ENCODE results near the gene LDLRAD4. TPM values are rescaled to one million over a fixed set of nuclear protein-coding genes. Genes with fewer than 3 reads are reported as not detected.

Gene LDLRAD4
- total RNA-seq, 4 donors from 2014 or later, result 20.4 to 40.4 (median 35.3) TPM

GRCh38 chr18:13285874-13286273 is 67.3 kb downstream of the LDLRAD4 start:
- intact Hi-C loops (cut with DNase I), result no loop called here

GRCh38 chr18:13286456-13287125 is 68.0 kb downstream of the LDLRAD4 start:
- no peak for DNase-seq (ENCODE audit: extremely low spot score)
- Histone ChIP-seq H3K36me3 (no peaks in the 10 kb centered on the region), H3K4me1 (peaks cover 11 to 62% (median 42%) of the 10 kb centered on the region in 4 donors), H3K27me3 (no peaks in the 10 kb centered on the region), H3K9me3 (no peaks in the 10 kb centered on the region), H3K27ac (replicated peaks in 1 of 4) (peak overlapping the region in 1 of 4 donors; percentile 2), H3K4me3 (no peak overlapping the region)
- 96% methylated on average over 14 of the region's 14 CpGs for WGBS
- TF ChIP-seq POLR2A (IDR thresholded peaks at IDR 0.05; ENCODE audit: low read depth) (no peak), CTCF (IDR thresholded peaks at IDR 0.05) (no peak), EP300 (IDR thresholded peaks at IDR 0.05) (no peak), POLR2AphosphoS5 (IDR thresholded peaks at IDR 0.05) (no peak)
- intact Hi-C loops (cut with DNase I), result no loop called here

More at GRCh38 chr18:13285874-13286273, 67.3 kb downstream of the LDLRAD4 start:
- WGBS, result 89% methylated on average over 4 of the region's 4 CpGs
- Histone ChIP-seq H3K36me3 (no peaks in the 10 kb centered on the region), H3K27ac (replicated peaks in 1 of 4) (no peak overlapping the region), H3K4me3 (no peak overlapping the region), H3K9me3 (no peaks in the 10 kb centered on the region), H3K4me1 (peaks cover 14 to 58% (median 42%) of the 10 kb centered on the region in 4 donors), H3K27me3 (no peaks in the 10 kb centered on the region)
- no peak for DNase-seq (ENCODE audit: extremely low spot score)
- TF ChIP-seq POLR2AphosphoS5 (IDR thresholded peaks at IDR 0.05) (no peak), CTCF (IDR thresholded peaks at IDR 0.05) (no peak), EP300 (IDR thresholded peaks at IDR 0.05) (no peak), POLR2A (IDR thresholded peaks at IDR 0.05; ENCODE audit: low read depth) (no peak)

DNA sequence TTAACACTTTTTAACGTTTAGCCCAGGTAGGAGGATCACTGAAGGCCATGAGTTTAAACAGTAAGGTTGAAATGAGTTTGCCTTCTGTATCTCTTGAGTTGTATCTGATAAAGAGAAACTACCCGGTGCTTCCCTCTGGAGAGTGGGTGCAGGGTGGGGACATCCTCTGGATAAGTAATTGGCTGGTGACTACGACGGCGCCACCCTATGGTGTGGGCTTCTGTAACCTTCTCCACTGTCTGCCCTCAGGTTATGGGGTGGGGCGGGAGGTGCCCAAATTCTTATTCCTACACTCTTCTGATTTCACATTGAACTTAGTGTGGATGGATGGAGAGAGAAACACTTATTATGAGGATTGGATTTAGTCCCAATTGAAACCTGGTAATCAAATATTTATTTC is 68.8 kb downstream of the LDLRAD4 start:
- H3K36me3 ChIP-seq, result no peaks in the 10 kb centered on the region
- no peak overlapping the region for H3K4me3 ChIP-seq
- no peak for DNase-seq (ENCODE audit: extremely low spot score)
- no peaks in the 10 kb centered on the region for H3K9me3 ChIP-seq
- H3K4me1 ChIP-seq, result peaks cover 11 to 70% (median 44%) of the 10 kb centered on the region in 4 donors
- intact Hi-C loops (cut with DNase I), result no loop called here
- no peaks in the 10 kb centered on the region for H3K27me3 ChIP-seq
- WGBS, result 86% methylated on average over 6 of the region's 6 CpGs
- H3K27ac ChIP-seq (replicated peaks in 1 of 4), result no peak overlapping the region
- no peak for TF ChIP-seq EP300 (IDR thresholded peaks at IDR 0.05)
- no peak for TF ChIP-seq POLR2A (IDR thresholded peaks at IDR 0.05; ENCODE audit: low read depth)
- no peak for TF ChIP-seq CTCF (IDR thresholded peaks at IDR 0.05)
- TF ChIP-seq POLR2AphosphoS5 (IDR thresholded peaks at IDR 0.05), result no peak

GRCh38 chr18:13288509-13289133 is 70.1 kb downstream of the LDLRAD4 start:
- H3K9me3 ChIP-seq, result no peaks in the 10 kb centered on the region
- H3K27ac ChIP-seq (replicated peaks in 1 of 4), result peak overlapping the region in 1 of 4 donors; percentile 20
- H3K4me1 ChIP-seq, result peaks cover 11 to 78% (median 52%) of the 10 kb centered on the region in 4 donors
- DNase-seq (ENCODE audit: extremely low spot score), result no peak
- no peak for TF ChIP-seq CTCF (IDR thresholded peaks at IDR 0.05)
- TF ChIP-seq POLR2AphosphoS5 (IDR thresholded peaks at IDR 0.05), result no peak
- H3K27me3 ChIP-seq, result no peaks in the 10 kb centered on the region
- intact Hi-C loops (cut with DNase I), result no loop called here
- H3K36me3 ChIP-seq, result no peaks in the 10 kb centered on the region
- H3K4me3 ChIP-seq, result no peak overlapping the region
- 67% methylated on average over 3 of the region's 16 CpGs for WGBS
